Measurements from ENCODE around the gene PARD3.

The PARD3 gene

DNA sequence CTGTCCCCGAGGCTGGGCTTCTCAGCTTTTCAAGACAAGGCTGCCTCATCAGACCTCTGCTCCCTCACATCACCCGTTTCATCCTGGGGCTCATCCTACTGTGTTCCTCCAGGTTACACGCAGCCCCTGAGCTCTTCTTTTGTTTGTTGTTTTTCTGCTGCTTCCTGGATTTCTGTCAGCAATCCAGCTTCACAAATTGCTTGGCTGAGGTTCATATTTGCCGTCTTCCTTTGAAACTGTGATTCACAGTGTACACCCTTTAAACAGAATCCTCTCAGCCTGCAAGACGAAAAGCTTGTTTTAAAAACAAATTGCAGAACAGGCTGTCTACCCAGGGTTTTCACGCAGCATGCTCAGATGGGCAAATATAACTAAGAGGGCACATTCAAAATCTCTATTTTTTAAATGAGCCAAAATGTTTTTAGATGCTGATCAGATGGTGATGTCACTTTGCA lies 39.1 kb upstream of the PARD3 start:
- Histone ChIP-seq H3K27ac (ENCODE audit: low read depth, low read length) (no peak overlapping the region), H3K79me2 (ENCODE audit: insufficient read depth, low read length) (no peaks in the 10 kb centered on the region), H3K36me3 (ENCODE audit: low read length) (no peaks in the 10 kb centered on the region), H3K4me2 (ENCODE audit: low read depth, low read length, poor library complexity, severe bottlenecking) (no peak overlapping the region), H3K4me3 (ENCODE audit: insufficient read depth, low read length, poor library complexity, severe bottlenecking) (no peak overlapping the region), H3K9me2 (replicated peaks; ENCODE audit: insufficient read depth, low read length) (no peaks in the 10 kb centered on the region), H3F3A (ENCODE audit: insufficient read depth) (no peaks in the 10 kb centered on the region), H2AFZ (ENCODE audit: low read depth, low read length, severe bottlenecking) (no peak overlapping the region), H4K20me1 (ENCODE audit: low read depth, low read length) (no peaks in the 10 kb centered on the region), H3K9ac (ENCODE audit: low read length) (no peak overlapping the region), H3K27me3 (ENCODE audit: low read length) (no peaks in the 10 kb centered on the region), H3K9me3 (ENCODE audit: insufficient read depth, low read length) (no peaks in the 10 kb centered on the region)
- TF ChIP-seq, protein P1, sequence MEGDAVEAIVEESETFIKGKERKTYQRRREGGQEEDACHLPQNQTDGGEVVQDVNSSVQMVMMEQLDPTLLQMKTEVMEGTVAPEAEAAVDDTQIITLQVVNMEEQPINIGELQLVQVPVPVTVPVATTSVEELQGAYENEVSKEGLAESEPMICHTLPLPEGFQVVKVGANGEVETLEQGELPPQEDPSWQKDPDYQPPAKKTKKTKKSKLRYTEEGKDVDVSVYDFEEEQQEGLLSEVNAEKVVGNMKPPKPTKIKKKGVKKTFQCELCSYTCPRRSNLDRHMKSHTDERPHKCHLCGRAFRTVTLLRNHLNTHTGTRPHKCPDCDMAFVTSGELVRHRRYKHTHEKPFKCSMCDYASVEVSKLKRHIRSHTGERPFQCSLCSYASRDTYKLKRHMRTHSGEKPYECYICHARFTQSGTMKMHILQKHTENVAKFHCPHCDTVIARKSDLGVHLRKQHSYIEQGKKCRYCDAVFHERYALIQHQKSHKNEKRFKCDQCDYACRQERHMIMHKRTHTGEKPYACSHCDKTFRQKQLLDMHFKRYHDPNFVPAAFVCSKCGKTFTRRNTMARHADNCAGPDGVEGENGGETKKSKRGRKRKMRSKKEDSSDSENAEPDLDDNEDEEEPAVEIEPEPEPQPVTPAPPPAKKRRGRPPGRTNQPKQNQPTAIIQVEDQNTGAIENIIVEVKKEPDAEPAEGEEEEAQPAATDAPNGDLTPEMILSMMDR (IDR thresholded peaks at IDR 0.05; ENCODE audit: insufficient read depth, low read length, poor library complexity, severe bottlenecking), result no peak
- TF ChIP-seq EZH2phosphoT487 (conservative IDR thresholded peaks at IDR 0.05; ENCODE audit: low read length), result no peak

DNA sequence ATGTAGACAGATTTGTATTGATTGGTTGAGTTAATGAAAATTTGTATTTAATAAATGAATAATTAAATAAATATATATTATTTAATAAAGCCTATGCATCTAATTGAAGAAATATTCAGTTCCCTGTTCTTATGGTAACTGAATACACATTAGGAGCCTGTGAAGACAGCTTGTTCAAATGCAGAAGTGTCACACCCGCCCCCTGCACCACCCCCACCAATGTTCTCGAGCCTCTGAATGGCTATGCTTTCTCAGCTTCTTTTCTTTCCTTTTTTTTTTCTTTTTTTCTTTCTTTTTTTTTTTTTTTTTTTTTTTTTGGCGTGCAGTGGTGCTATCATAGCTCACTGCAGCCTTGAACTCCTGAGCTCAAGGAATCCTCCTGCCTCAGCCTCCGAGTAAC lies 38.3 kb upstream of the PARD3 start:
- no peaks in the 10 kb centered on the region for H3F3A ChIP-seq (ENCODE audit: insufficient read depth)
- no peak for TF ChIP-seq EZH2phosphoT487 (conservative IDR thresholded peaks at IDR 0.05; ENCODE audit: low read length)
- TF ChIP-seq, protein P1 (IDR thresholded peaks at IDR 0.05; ENCODE audit: insufficient read depth, low read length, poor library complexity, severe bottlenecking), result no peak
- no peak overlapping the region for H3K9ac ChIP-seq (ENCODE audit: low read length)
- no peak overlapping the region for H3K27ac ChIP-seq (ENCODE audit: low read depth, low read length)
- no peaks in the 10 kb centered on the region for H3K9me3 ChIP-seq (ENCODE audit: insufficient read depth, low read length)
- no peaks in the 10 kb centered on the region for H4K20me1 ChIP-seq (ENCODE audit: low read depth, low read length)
- no peaks in the 10 kb centered on the region for H3K36me3 ChIP-seq (ENCODE audit: low read length)
- no peak overlapping the region for H3K4me3 ChIP-seq (ENCODE audit: insufficient read depth, low read length, poor library complexity, severe bottlenecking)
- H3K9me2 ChIP-seq (replicated peaks; ENCODE audit: insufficient read depth, low read length), result no peaks in the 10 kb centered on the region
- no peaks in the 10 kb centered on the region for H3K27me3 ChIP-seq (ENCODE audit: low read length)
- no peak overlapping the region for H3K4me2 ChIP-seq (ENCODE audit: low read depth, low read length, poor library complexity, severe bottlenecking)
- H3K79me2 ChIP-seq (ENCODE audit: insufficient read depth, low read length), result no peaks in the 10 kb centered on the region
- no peak overlapping the region for H2AFZ ChIP-seq (ENCODE audit: low read depth, low read length, severe bottlenecking)

DNA sequence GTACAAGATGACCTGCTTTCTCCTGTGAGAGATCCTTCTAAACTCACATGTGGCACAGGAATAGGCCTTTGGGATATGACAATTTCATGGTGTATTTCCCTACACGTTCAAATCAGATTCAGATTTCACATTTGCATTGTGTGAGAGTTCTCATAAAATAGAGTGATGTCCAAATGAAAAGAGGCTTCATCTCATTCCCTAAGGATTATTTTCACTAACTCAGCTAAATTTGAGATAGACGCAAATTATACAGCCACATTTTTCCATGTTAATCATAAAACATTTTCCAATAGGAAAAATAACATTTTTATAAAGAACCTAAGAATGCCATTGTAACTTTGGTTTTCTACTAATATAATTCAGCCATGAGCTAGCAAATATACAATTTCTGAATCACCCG lies 35.5 kb upstream of the PARD3 start:
- Histone ChIP-seq H3K9me2 (replicated peaks; ENCODE audit: insufficient read depth, low read length) (no peaks in the 10 kb centered on the region), H3K9me3 (ENCODE audit: insufficient read depth, low read length) (no peaks in the 10 kb centered on the region), H3K27ac (ENCODE audit: low read depth, low read length) (no peak overlapping the region), H3K4me3 (ENCODE audit: insufficient read depth, low read length, poor library complexity, severe bottlenecking) (no peak overlapping the region), H3K27me3 (ENCODE audit: low read length) (no peaks in the 10 kb centered on the region), H2AFZ (ENCODE audit: low read depth, low read length, severe bottlenecking) (no peak overlapping the region), H3K4me2 (ENCODE audit: low read depth, low read length, poor library complexity, severe bottlenecking) (no peak overlapping the region), H3K9ac (ENCODE audit: low read length) (no peak overlapping the region), H3F3A (ENCODE audit: insufficient read depth) (no peaks in the 10 kb centered on the region), H3K36me3 (ENCODE audit: low read length) (no peaks in the 10 kb centered on the region), H3K79me2 (ENCODE audit: insufficient read depth, low read length) (no peaks in the 10 kb centered on the region), H4K20me1 (ENCODE audit: low read depth, low read length) (no peaks in the 10 kb centered on the region)
- TF ChIP-seq, protein P1 (IDR thresholded peaks at IDR 0.05; ENCODE audit: insufficient read depth, low read length, poor library complexity, severe bottlenecking), result no peak
- TF ChIP-seq EZH2phosphoT487 (conservative IDR thresholded peaks at IDR 0.05; ENCODE audit: low read length), result no peak
